IMR-90 (cell line): ENCODE results near the gene HS3ST6. TPM values are rescaled to one million over a fixed set of nuclear protein-coding genes. Genes with fewer than 3 reads are reported as not detected.

Experiments
- ATAC-seq: fragments of 200-7000 bp; cut with Tn5 transposase; 2 replicates; pipeline ENCODE4 v1.9.1; 2020; ENCODE audit warnings: low read depth, mild to moderate bottlenecking, moderate library complexity
- BruUV-seq: library from RNA; stranded (reverse); fragments of 400-500 nt; replicated peaks from 2 replicates; lab custom pipeline; 2021; lab: Mats Ljungman, UMichigan
- CTCF ChIA-PET: fragments of 300-600 bp; formaldehyde crosslinking; extraction: SDS; loops from one replicate; lab custom pipeline; 2021; ENCODE audit warnings: antibody characterized with exemption; lab: Yijun Ruan, JAX
- POLR2A ChIA-PET: fragments of 300-600 bp; sonication (Branson Sonifier 250); formaldehyde crosslinking; loops from one replicate; lab custom pipeline; 2022; ENCODE audit warnings: antibody characterized with exemption; ENCODE audit not compliant: unreplicated experiment; lab: Charles Lee
- DNase-seq: peaks from one replicate; pipeline ENCODE4 v3.0.0; 2013
- H2AFZ ChIP-seq: replicated peaks from 2 replicates; pipeline ENCODE3; 2013; ENCODE audit warnings: low read length, mild to moderate bottlenecking; ENCODE audit not compliant: poor library complexity
- H2AK5ac ChIP-seq: 2 replicates; pipeline ENCODE4 v1.6.1; 2013; ENCODE audit warnings: low read depth, low read length, inconsistent platforms
- H2AK9ac ChIP-seq: replicated peaks from 2 replicates; pipeline ENCODE3; 2013; ENCODE audit warnings: mild to moderate bottlenecking, low read depth, low read length, moderate library complexity; ENCODE audit not compliant: poor library complexity
- H2BK120ac ChIP-seq: 2 replicates; pipeline ENCODE4 v1.6.1; 2013; ENCODE audit warnings: low read depth, low read length, inconsistent platforms
- H2BK15ac ChIP-seq: 3 replicates; pipeline ENCODE4 v1.6.1; 2013; ENCODE audit warnings: low read depth, low read length, inconsistent platforms
- H2BK20ac ChIP-seq: 2 replicates; pipeline ENCODE4 v1.6.1; 2013; ENCODE audit warnings: low read depth, mild to moderate bottlenecking, inconsistent platforms, low read length, moderate library complexity
- H2BK5ac ChIP-seq: 2 replicates; pipeline ENCODE4 v1.6.1; 2013; ENCODE audit warnings: mild to moderate bottlenecking, low read depth, low read length, inconsistent platforms; ENCODE audit not compliant: poor library complexity, severe bottlenecking
- H3K14ac ChIP-seq: replicated peaks from 2 replicates; pipeline ENCODE4 v1.6.1; 2013; ENCODE audit warnings: low read depth, low read length, inconsistent platforms
- H3K18ac ChIP-seq: 2 replicates; pipeline ENCODE4 v1.6.1; 2013; ENCODE audit warnings: low read depth, low read length, control low read depth
- H3K23ac ChIP-seq: 2 replicates; pipeline ENCODE4 v1.6.1; 2013; ENCODE audit warnings: low read depth, low read length, inconsistent platforms
- H3K27ac ChIP-seq: 2 replicates; pipeline ENCODE4 v1.5.1; 2013; ENCODE audit warnings: mild to moderate bottlenecking, control low read depth, low read length; ENCODE audit not compliant: insufficient read depth
- H3K27me3 ChIP-seq: 2 replicates; pipeline ENCODE4 v1.6.1; 2013; ENCODE audit warnings: low read length; ENCODE audit not compliant: control insufficient read depth, insufficient read depth
- H3K36me3 ChIP-seq: 2 replicates; pipeline ENCODE4 v1.6.1; 2013; ENCODE audit warnings: low read length, mixed read lengths; ENCODE audit not compliant: control insufficient read depth, insufficient read depth
- H3K4ac ChIP-seq: 2 replicates; pipeline ENCODE4 v1.6.1; 2013; ENCODE audit warnings: low read depth, low read length, inconsistent platforms
- H3K4me1 ChIP-seq: 2 replicates; pipeline ENCODE4 v1.6.1; 2013; ENCODE audit warnings: low read length, mixed read lengths; ENCODE audit not compliant: control insufficient read depth, insufficient read depth
- H3K4me2 ChIP-seq: 2 replicates; pipeline ENCODE4 v1.6.1; 2013; ENCODE audit warnings: low read depth, mild to moderate bottlenecking, control low read depth, low read length, moderate library complexity
- H3K4me3 ChIP-seq: 2 replicates; pipeline ENCODE4 v1.5.1; 2013; ENCODE audit warnings: low read depth, mild to moderate bottlenecking, control low read depth, low read length, moderate library complexity; ENCODE audit not compliant: insufficient read depth
- H3K56ac ChIP-seq: 2 replicates; pipeline ENCODE4 v1.6.1; 2013; ENCODE audit warnings: low read length, inconsistent platforms; ENCODE audit not compliant: insufficient read depth; ENCODE audit errors: extremely low read depth
- H3K79me1 ChIP-seq, 2 experiments: 2 replicates each; pipeline ENCODE4 v1.6.1; 2013; ENCODE audit warnings: low read length in 2 of 2, inconsistent platforms in 1 of 2, low read depth in 1 of 2
- H3K9ac ChIP-seq: 2 replicates; pipeline ENCODE4 v1.6.1; 2013; ENCODE audit warnings: low read depth, low read length, control low read depth
- H3K9me1 ChIP-seq: 2 replicates; pipeline ENCODE4 v1.6.1; 2013; ENCODE audit warnings: low read length, inconsistent platforms; ENCODE audit not compliant: insufficient read depth
- H3K9me3 ChIP-seq: 2 replicates; pipeline ENCODE4 v1.6.1; 2013; ENCODE audit warnings: low read length; ENCODE audit not compliant: control insufficient read depth, insufficient read depth
- H4K20me1 ChIP-seq: 2 replicates; pipeline ENCODE4 v1.6.1; 2013; ENCODE audit warnings: low read length, inconsistent platforms; ENCODE audit not compliant: insufficient read depth
- H4K5ac ChIP-seq: 2 replicates; pipeline ENCODE4 v1.6.1; 2013; ENCODE audit warnings: mild to moderate bottlenecking, low read depth, low read length, control low read depth
- H4K8ac ChIP-seq, 2 experiments: 2 replicates each; pipeline ENCODE4 v1.6.1; 2013; ENCODE audit warnings: low read depth in 2 of 2, low read length in 2 of 2, control low read depth in 1 of 2, inconsistent platforms in 1 of 2
- H4K91ac ChIP-seq: 2 replicates; pipeline ENCODE4 v1.6.1; 2013; ENCODE audit warnings: low read depth, low read length, inconsistent platforms; ENCODE audit not compliant: insufficient read depth
- BHLHE40 ChIP-seq: fragments of 150-350 bp; IDR thresholded peaks from 2 replicates; pipeline ENCODE4 v1.6.1; 2016; ENCODE audit warnings: mild to moderate bottlenecking, low read depth, low read length
- CEBPB ChIP-seq: IDR thresholded peaks from 2 replicates; pipeline ENCODE4 v1.6.1; 2012; ENCODE audit warnings: low read depth, low read length, improper control_type of control experiment
- CTCF ChIP-seq: conservative IDR thresholded peaks from 2 replicates; pipeline ENCODE4 v1.5.1; 2012; ENCODE audit warnings: mild to moderate bottlenecking, low read depth, low read length, improper control_type of control experiment
- FOS ChIP-seq: fragments of 150-350 bp; IDR thresholded peaks from 2 replicates; pipeline ENCODE4 v1.6.1; 2016; ENCODE audit warnings: low read depth, low read length
- MAZ ChIP-seq: IDR thresholded peaks from 2 replicates; pipeline ENCODE4 v1.6.1; 2012; ENCODE audit warnings: low read depth, mild to moderate bottlenecking, low read length, improper control_type of control experiment, moderate library complexity, borderline replicate concordance
- NFE2L2 ChIP-seq: fragments of 150-350 bp; IDR thresholded peaks from 2 replicates; pipeline ENCODE4 v1.6.1; 2016; ENCODE audit warnings: low read depth, mild to moderate bottlenecking, low read length
- RAD21 ChIP-seq: IDR thresholded peaks from 2 replicates; pipeline ENCODE4 v1.6.1; 2012; ENCODE audit warnings: low read length, improper control_type of control experiment
- RCOR1 ChIP-seq: IDR thresholded peaks from 2 replicates; pipeline ENCODE4 v1.6.1; 2012; ENCODE audit warnings: mild to moderate bottlenecking, low read length, improper control_type of control experiment; ENCODE audit not compliant: insufficient replicate concordance
- RFX5 ChIP-seq: IDR thresholded peaks from 2 replicates; pipeline ENCODE4 v1.8.0; 2012; ENCODE audit warnings: low read depth, mild to moderate bottlenecking, low read length, moderate library complexity
- SMC3 ChIP-seq: fragments of 150-350 bp; IDR thresholded peaks from 2 replicates; pipeline ENCODE4 v1.6.1; 2016; ENCODE audit warnings: low read depth, mild to moderate bottlenecking, antibody characterized with exemption, low read length, moderate library complexity
- WGBS, 2 experiments: methylation state at CpG; one replicate each; pipeline versions ENCODE4 v1.1.5 to v1.1.7; 2013; ENCODE audit warnings: missing lambda C conversion rate in 2 of 2; ENCODE audit not compliant: insufficient read length in 1 of 2; ENCODE audit errors: extremely low coverage in 2 of 2; 5-methylcytosine and 5-hydroxymethylcytosine counted together
- dilution Hi-C: fragments of 300-500 bp; cut with HindIII; formaldehyde crosslinking; loops from one replicate; pipeline ENCODE4 v1.14.3; 2018; ENCODE audit warnings: low sequenced_read_pairs; ENCODE audit not compliant: unreplicated experiment
- in situ Hi-C: fragments of 300-500 bp; cut with MboI; formaldehyde crosslinking; loops from 3 replicates; pipeline ENCODE4 v1.14.3; 2019; ENCODE audit warnings: low sequenced_read_pairs, inconsistent platforms, mixed read lengths
- intact Hi-C: fragments of 100-400 bp; cut with micrococcal nuclease; formaldehyde crosslinking; loops from 2 replicates; pipeline ENCODE4 v1.10.0; 2022
- polyA plus RNA-seq, 3 experiments: library from polyadenylated mRNA; depleted of rRNA; stranded (reverse); fragments of >200 nt; gene quantifications; 2 replicates each; pipeline ENCODE4 v1.2.3, GENCODE V29; 2012; ENCODE audit warnings: low replicate concordance in 1 of 3
- total RNA-seq: library from RNA; depleted of rRNA; stranded (reverse); fragments of >200 nt; gene quantifications from 2 replicates; pipeline ENCODE4 v1.2.3, GENCODE V29; 2012
- TF ChIP-seq, protein P1 (sequence below): fragments of 150-350 bp; IDR thresholded peaks from 2 replicates; pipeline ENCODE4 v1.6.1; 2016; ENCODE audit warnings: low read depth, mild to moderate bottlenecking, low read length, moderate library complexity, borderline replicate concordance

HS3ST6 gene
- total and polyA plus RNA-seq, 2 of the 4 experiments (the other 2 are of a cell fraction) = not detected

DNA sequence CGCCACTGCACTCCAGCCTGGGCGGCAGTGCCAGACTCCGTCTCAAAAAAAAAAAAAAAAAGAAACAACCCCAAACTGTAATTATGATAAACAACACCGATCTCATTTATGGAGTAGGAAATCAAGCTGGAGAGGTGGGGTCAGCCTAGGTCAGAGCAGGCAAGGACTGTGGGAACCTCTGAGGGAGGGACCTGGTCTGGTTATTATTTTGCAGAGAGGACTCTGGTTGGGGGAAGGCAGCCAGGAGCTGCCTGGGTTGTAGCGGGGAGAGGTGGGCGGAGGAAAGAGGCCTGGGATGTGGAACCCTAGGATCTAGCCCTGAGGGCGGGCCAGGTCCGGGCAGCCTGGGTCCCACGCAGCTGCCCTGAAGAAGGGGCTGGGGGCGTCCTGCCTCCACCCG, 10.9 kb upstream of the HS3ST6 start:
- Histone ChIP-seq H3K27me3 (peaks cover 11% of the 10 kb centered on the region), H3K9me3 (no peaks in the 10 kb centered on the region), H4K91ac (peak overlapping the region; percentile 56; the same call in 1 of the 2 replicates), H2BK15ac (no peak overlapping the region), H3K4me1 (no peaks in the 10 kb centered on the region), H3K79me1 (no peaks in the 10 kb centered on the region), H3K18ac (no peak overlapping the region; the same call in 1 of the 2 replicates), H4K8ac (peak overlapping the region; percentile 74 to 83; a peak in 3 of 4 replicates), H4K20me1 (no peaks in the 10 kb centered on the region), H4K5ac (0 out of 2 replicates have a peak overlapping the region, but pooled peaks have one; percentile 69), H3K56ac (no peak overlapping the region), H3K9ac (peak overlapping the region; percentile 46), H3K4me3 (peak overlapping the region; percentile 56), H2BK5ac (no peak overlapping the region), H2AK9ac (no peak overlapping the region), H3K4ac (0 out of 2 replicates have a peak overlapping the region, but pooled peaks have one; percentile 64), H2BK120ac (no peak overlapping the region), H3K36me3 (no peaks in the 10 kb centered on the region), H2AFZ (peak overlapping the region; percentile 97), H3K14ac (peak overlapping the region; percentile 71; the same call in 1 of the 2 replicates), H2BK20ac (no peak overlapping the region), H3K9me1 (no peaks in the 10 kb centered on the region), H3K27ac (no peak overlapping the region), H2AK5ac (no peak overlapping the region), H3K4me2 (peak overlapping the region; percentile 48), H3K23ac (no peak overlapping the region)
- BruUV-seq = no TSS peak
- ATAC-seq = peak; percentile 44
- no peak for DNase-seq
- WGBS, 2 experiments = no CpG with 5 or more reads among the region's 11 CpGs
- TF ChIP-seq CEBPB (no peak), MAZ (no peak), BHLHE40 (no peak), NFE2L2 (no peak), CTCF (no peak), FOS (no peak), SMC3 (no peak), RCOR1 (no peak), RFX5 (no peak), RAD21 (no peak)
- TF ChIP-seq, protein P1, sequence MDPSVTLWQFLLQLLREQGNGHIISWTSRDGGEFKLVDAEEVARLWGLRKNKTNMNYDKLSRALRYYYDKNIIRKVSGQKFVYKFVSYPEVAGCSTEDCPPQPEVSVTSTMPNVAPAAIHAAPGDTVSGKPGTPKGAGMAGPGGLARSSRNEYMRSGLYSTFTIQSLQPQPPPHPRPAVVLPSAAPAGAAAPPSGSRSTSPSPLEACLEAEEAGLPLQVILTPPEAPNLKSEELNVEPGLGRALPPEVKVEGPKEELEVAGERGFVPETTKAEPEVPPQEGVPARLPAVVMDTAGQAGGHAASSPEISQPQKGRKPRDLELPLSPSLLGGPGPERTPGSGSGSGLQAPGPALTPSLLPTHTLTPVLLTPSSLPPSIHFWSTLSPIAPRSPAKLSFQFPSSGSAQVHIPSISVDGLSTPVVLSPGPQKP = no peak
- in situ Hi-C loops (no loop called here), dilution Hi-C loops (no loop called here), intact Hi-C loops (loop anchor here (1.0 kb wide), 2 partner anchors 66 to 117 kb away; no protein-coding TSS in a partner anchor)
- CTCF ChIA-PET = interaction anchor here (0.6 to 1.5 kb wide), 4 partner anchors 14 to 102 kb away, joined by 3 to 6 read pairs (median 4); partner anchors contain the start of genes FAHD1 and HAGH
- POLR2A ChIA-PET = no interaction called here
